Activated naive CD8-positive, alpha-beta T cell (primary cell): ENCODE data around the gene SH2D2A.

Experiments
- H3K27ac Mint-ChIP-seq: one replicate; pipeline ENCODE4 v1.8.0; 2021; ENCODE audit warnings: mixed read lengths
- H3K27me3 Mint-ChIP-seq: one replicate; pipeline ENCODE4 v1.8.0; 2021; ENCODE audit warnings: mixed read lengths
- H3K36me3 Mint-ChIP-seq: one replicate; pipeline ENCODE4 v1.8.0; 2021; ENCODE audit warnings: mixed read lengths
- H3K4me1 Mint-ChIP-seq: one replicate; pipeline ENCODE4 v1.8.0; 2021; ENCODE audit warnings: low read depth, mixed read lengths
- H3K4me3 Mint-ChIP-seq: one replicate; pipeline ENCODE4 v1.8.0; 2021; ENCODE audit warnings: mild to moderate bottlenecking, mixed read lengths
- H3K9me3 Mint-ChIP-seq: one replicate; pipeline ENCODE4 v1.8.0; 2021; ENCODE audit warnings: low read depth, mixed read lengths

The SH2D2A gene

GRCh38 chr1:156821801-156822200 lies 5.2 kb upstream of the SH2D2A start:
- Mint-ChIP-seq H3K4me3 (peak overlapping the region; percentile 6), H3K4me1 (peaks cover 30% of the 10 kb centered on the region), H3K36me3 (no peaks in the 10 kb centered on the region), H3K9me3 (no peaks in the 10 kb centered on the region), H3K27me3 (no peaks in the 10 kb centered on the region), H3K27ac (peak overlapping the region; percentile 47)

- peak overlapping the region; percentile 99 for H3K27ac Mint-ChIP-seq
- no peaks in the 10 kb centered on the region for H3K27me3 Mint-ChIP-seq
- peaks cover 29% of the 10 kb centered on the region for H3K36me3 Mint-ChIP-seq
Observed at GRCh38 chr1:156815961-156816422, 656 bp downstream of the SH2D2A start.

GRCh38 chr1:156815307-156815826 lies 1.3 kb downstream of the SH2D2A start:
- H3K27ac Mint-ChIP-seq: peak overlapping the region; percentile 99
- H3K4me3 Mint-ChIP-seq: peak overlapping the region; percentile 93
- no peaks in the 10 kb centered on the region for H3K27me3 Mint-ChIP-seq
- H3K36me3 Mint-ChIP-seq: peaks cover 29% of the 10 kb centered on the region
- H3K4me1 Mint-ChIP-seq: peaks cover 54% of the 10 kb centered on the region
- H3K9me3 Mint-ChIP-seq: no peaks in the 10 kb centered on the region

More at GRCh38 chr1:156815961-156816422, 656 bp downstream of the SH2D2A start:
- peak overlapping the region; percentile 93 for H3K4me3 Mint-ChIP-seq
- no peaks in the 10 kb centered on the region for H3K9me3 Mint-ChIP-seq
- peaks cover 52% of the 10 kb centered on the region for H3K4me1 Mint-ChIP-seq

GRCh38 chr1:156814571-156815260 lies 1.9 kb downstream of the SH2D2A start:
- Mint-ChIP-seq H3K4me3 (peak overlapping the region; percentile 93), H3K9me3 (no peaks in the 10 kb centered on the region), H3K4me1 (peaks cover 54% of the 10 kb centered on the region), H3K36me3 (peaks cover 29% of the 10 kb centered on the region), H3K27me3 (no peaks in the 10 kb centered on the region), H3K27ac (peak overlapping the region; percentile 99)

GRCh38 chr1:156813750-156814570 lies 2.7 kb downstream of the SH2D2A start:
- H3K4me3 Mint-ChIP-seq: peak overlapping the region; percentile 93
- H3K36me3 Mint-ChIP-seq: peaks cover 29% of the 10 kb centered on the region
- H3K27ac Mint-ChIP-seq: peak overlapping the region; percentile 99
- H3K9me3 Mint-ChIP-seq: no peaks in the 10 kb centered on the region
- H3K4me1 Mint-ChIP-seq: peaks cover 56% of the 10 kb centered on the region
- no peaks in the 10 kb centered on the region for H3K27me3 Mint-ChIP-seq

GRCh38 chr1:156813298-156813697 lies 3.4 kb downstream of the SH2D2A start:
- Mint-ChIP-seq H3K27me3 (no peaks in the 10 kb centered on the region), H3K36me3 (peaks cover 29% of the 10 kb centered on the region), H3K9me3 (no peaks in the 10 kb centered on the region), H3K4me1 (peaks cover 57% of the 10 kb centered on the region), H3K27ac (peak overlapping the region; percentile 72), H3K4me3 (peak overlapping the region; percentile 93)

GRCh38 chr1:156812293-156812990 lies 4.2 kb downstream of the SH2D2A start:
- Mint-ChIP-seq H3K4me1 (peaks cover 62% of the 10 kb centered on the region), H3K4me3 (peak overlapping the region; percentile 93), H3K27me3 (no peaks in the 10 kb centered on the region), H3K36me3 (peaks cover 32% of the 10 kb centered on the region), H3K27ac (peak overlapping the region; percentile 72), H3K9me3 (no peaks in the 10 kb centered on the region)

GRCh38 chr1:156811168-156811567 lies 5.5 kb downstream of the SH2D2A start:
- H3K36me3 Mint-ChIP-seq: peaks cover 38% of the 10 kb centered on the region
- H3K9me3 Mint-ChIP-seq: no peaks in the 10 kb centered on the region
- peaks cover 62% of the 10 kb centered on the region for H3K4me1 Mint-ChIP-seq
- peak overlapping the region; percentile 72 for H3K27ac Mint-ChIP-seq
- H3K27me3 Mint-ChIP-seq: no peaks in the 10 kb centered on the region
- H3K4me3 Mint-ChIP-seq: peak overlapping the region; percentile 93

- H3K36me3 Mint-ChIP-seq: peaks cover 35% of the 10 kb centered on the region
Observed at GRCh38 chr1:156809711-156810366, 6.8 kb downstream of the SH2D2A start.

GRCh38 chr1:156809281-156809680 lies 7.4 kb downstream of the SH2D2A start:
- Mint-ChIP-seq H3K36me3 (peaks cover 32% of the 10 kb centered on the region), H3K4me3 (no peak overlapping the region), H3K4me1 (peaks cover 51% of the 10 kb centered on the region), H3K27me3 (no peaks in the 10 kb centered on the region), H3K27ac (no peak overlapping the region), H3K9me3 (no peaks in the 10 kb centered on the region)

More at GRCh38 chr1:156809711-156810366, 6.8 kb downstream of the SH2D2A start:
- peaks cover 57% of the 10 kb centered on the region for H3K4me1 Mint-ChIP-seq
- H3K27me3 Mint-ChIP-seq: no peaks in the 10 kb centered on the region
- no peak overlapping the region for H3K27ac Mint-ChIP-seq
- H3K4me3 Mint-ChIP-seq: no peak overlapping the region
- H3K9me3 Mint-ChIP-seq: no peaks in the 10 kb centered on the region

GRCh38 chr1:156808186-156809030 lies 8.2 kb downstream of the SH2D2A start:
- Mint-ChIP-seq H3K27me3 (no peaks in the 10 kb centered on the region), H3K4me3 (no peak overlapping the region), H3K9me3 (no peaks in the 10 kb centered on the region), H3K27ac (no peak overlapping the region), H3K36me3 (peaks cover 32% of the 10 kb centered on the region), H3K4me1 (peaks cover 49% of the 10 kb centered on the region)

- peaks cover 42% of the 10 kb centered on the region for H3K4me1 Mint-ChIP-seq
- peaks cover 26% of the 10 kb centered on the region for H3K36me3 Mint-ChIP-seq
- H3K27me3 Mint-ChIP-seq: no peaks in the 10 kb centered on the region
- no peaks in the 10 kb centered on the region for H3K9me3 Mint-ChIP-seq
- peak overlapping the region; percentile 38 for H3K4me3 Mint-ChIP-seq
- H3K27ac Mint-ChIP-seq: peak overlapping the region; percentile 16
Observed at GRCh38 chr1:156807627-156808026, 9.0 kb downstream of the SH2D2A start.

GRCh38 chr1:156806512-156807440 lies 9.9 kb downstream of the SH2D2A start:
- peaks cover 33% of the 10 kb centered on the region for H3K4me1 Mint-ChIP-seq
- H3K4me3 Mint-ChIP-seq: no peak overlapping the region
- H3K9me3 Mint-ChIP-seq: no peaks in the 10 kb centered on the region
- H3K27ac Mint-ChIP-seq: peak overlapping the region; percentile 62
- H3K36me3 Mint-ChIP-seq: peaks cover 17% of the 10 kb centered on the region
- no peaks in the 10 kb centered on the region for H3K27me3 Mint-ChIP-seq
